ENCODE results near the gene CDC34. TPM values are rescaled to one million over a fixed set of nuclear protein-coding genes. Genes with fewer than 3 reads are reported as not detected.

The CDC34 gene
- total RNA-seq, 1 donor from 2014 or later = 23.1 TPM

- intact Hi-C loops (cut with micrococcal nuclease) = no loop called here
- ChIA-PET CTCF (interaction anchor here (0.6 kb wide), 1 partner anchor 10 kb away, joined by 3 read pairs; no protein-coding TSS in a partner anchor), POLR2A (interaction anchor here (0.6 to 1.3 kb wide), 2 partner anchors 9 to 11 kb away, joined by 3 to 5 read pairs; no protein-coding TSS in a partner anchor)
- peaks cover 8% of the 10 kb centered on the region for H3K4me1 Mint-ChIP-seq
- no peak for TF ChIP-seq CTCF (IDR thresholded peaks at IDR 0.05)
- H3K36me3 Mint-ChIP-seq (ENCODE audit: low read depth) = no peaks in the 10 kb centered on the region
- peaks cover 15% of the 10 kb centered on the region for H3K27me3 Mint-ChIP-seq
- H3K4me3 Mint-ChIP-seq = no peak overlapping the region
- DNase-seq (no peak), ATAC-seq (ENCODE audit: low read depth) (no peak)
- no peaks in the 10 kb centered on the region for H3K9me3 Mint-ChIP-seq
- H3K27ac Mint-ChIP-seq = no peak overlapping the region
Measured at GRCh38 chr19:495081-495401, 36.5 kb upstream of the CDC34 start.

GRCh38 chr19:495402-496111, 36.0 kb upstream of the CDC34 start:
- POLR2A ChIA-PET = interaction anchor here (0.6 to 1.3 kb wide), 2 partner anchors 8 to 11 kb away, joined by 3 to 5 read pairs; no protein-coding TSS in a partner anchor
- Mint-ChIP-seq H3K36me3 (ENCODE audit: low read depth) (no peaks in the 10 kb centered on the region), H3K27ac (no peak overlapping the region), H3K27me3 (peaks cover 15% of the 10 kb centered on the region), H3K4me1 (peaks cover 8% of the 10 kb centered on the region), H3K4me3 (no peak overlapping the region), H3K9me3 (no peaks in the 10 kb centered on the region)
- no peak for ATAC-seq (ENCODE audit: low read depth)
- no peak for TF ChIP-seq CTCF (IDR thresholded peaks at IDR 0.05)
- intact Hi-C loops (cut with micrococcal nuclease) = no loop called here
- DNase-seq = no peak
- CTCF ChIA-PET = interaction anchor here (0.6 kb wide), 1 partner anchor 9 kb away, joined by 3 read pairs; no protein-coding TSS in a partner anchor

GRCh38 chr19:496112-496665, 35.4 kb upstream of the CDC34 start, which contains the start of gene MADCAM1:
MADCAM1 (plus strand) TSS chr19:496486; CDS start chr19:496500, 14 bp downstream.
- CTCF ChIA-PET = no interaction called here

GRCh38 chr19:496986-497385, 34.6 kb upstream of the CDC34 start:
- POLR2A ChIA-PET = no interaction called here
- CTCF ChIA-PET = no interaction called here
- DNase-seq (no peak), ATAC-seq (ENCODE audit: low read depth) (no peak)
- H3K36me3 Mint-ChIP-seq (ENCODE audit: low read depth) = no peaks in the 10 kb centered on the region
- peaks cover 15% of the 10 kb centered on the region for H3K27me3 Mint-ChIP-seq
- peaks cover 8% of the 10 kb centered on the region for H3K4me1 Mint-ChIP-seq
- no peak overlapping the region for H3K4me3 Mint-ChIP-seq
- intact Hi-C loops (cut with micrococcal nuclease) = no loop called here
- TF ChIP-seq CTCF (IDR thresholded peaks at IDR 0.05) = no peak
- H3K27ac Mint-ChIP-seq = no peak overlapping the region
- no peaks in the 10 kb centered on the region for H3K9me3 Mint-ChIP-seq

More at GRCh38 chr19:496112-496665, 35.4 kb upstream of the CDC34 start, which contains the start of gene MADCAM1:
- Mint-ChIP-seq H3K36me3 (ENCODE audit: low read depth) (no peaks in the 10 kb centered on the region), H3K4me1 (peaks cover 8% of the 10 kb centered on the region), H3K27me3 (peaks cover 15% of the 10 kb centered on the region), H3K4me3 (no peak within 1 kb of the TSS), H3K9me3 (no peaks in the 10 kb centered on the region), H3K27ac (no peak within 1 kb of the TSS)
- DNase-seq (no peak), ATAC-seq (ENCODE audit: low read depth) (no peak)
- intact Hi-C loops (cut with micrococcal nuclease) = no loop called here
- POLR2A ChIA-PET = interaction anchor here (1.3 kb wide), 1 partner anchor 10 kb away, joined by 5 read pairs; no protein-coding TSS in a partner anchor
- no peak for TF ChIP-seq CTCF (IDR thresholded peaks at IDR 0.05)

- H3K27ac Mint-ChIP-seq = no peak overlapping the region
- CTCF ChIA-PET = no interaction called here
- TF ChIP-seq CTCF (IDR thresholded peaks at IDR 0.05) = no peak
Measured at GRCh38 chr19:497491-497868, 34.1 kb upstream of the CDC34 start.

More at GRCh38 chr19:497491-497868, 34.1 kb upstream of the CDC34 start:
- Mint-ChIP-seq H3K4me3 (no peak overlapping the region), H3K9me3 (no peaks in the 10 kb centered on the region), H3K36me3 (ENCODE audit: low read depth) (no peaks in the 10 kb centered on the region), H3K27me3 (peaks cover 15% of the 10 kb centered on the region), H3K4me1 (peaks cover 9% of the 10 kb centered on the region)
- DNase-seq (no peak), ATAC-seq (ENCODE audit: low read depth) (no peak)
- intact Hi-C loops (cut with micrococcal nuclease) = no loop called here
- POLR2A ChIA-PET = interaction anchor here (1.9 kb wide), 1 partner anchor 9 kb away, joined by 10 read pairs; no protein-coding TSS in a partner anchor
